Hepatocyte (in vitro differentiated cells): Measurements from ENCODE around the gene HCST.

ENCODE experiments used
- EZH2phosphoT487 ChIP-seq: fragments of 200-600 bp; sonication (generic); IDR thresholded peaks from one replicate; pipeline ENCODE4 v1.6.1; 2018; ENCODE audit warnings: antibody characterized with exemption, mild to moderate bottlenecking, low read depth, moderate library complexity; ENCODE audit not compliant: unreplicated experiment, severe bottlenecking
- TF ChIP-seq, protein P1 (sequence below): fragments of 200-600 bp; sonication (generic); IDR thresholded peaks from 2 replicates; pipeline ENCODE4 v1.5.1; 2016; ENCODE audit warnings: antibody characterized with exemption, mild to moderate bottlenecking; ENCODE audit not compliant: poor library complexity

DNA sequence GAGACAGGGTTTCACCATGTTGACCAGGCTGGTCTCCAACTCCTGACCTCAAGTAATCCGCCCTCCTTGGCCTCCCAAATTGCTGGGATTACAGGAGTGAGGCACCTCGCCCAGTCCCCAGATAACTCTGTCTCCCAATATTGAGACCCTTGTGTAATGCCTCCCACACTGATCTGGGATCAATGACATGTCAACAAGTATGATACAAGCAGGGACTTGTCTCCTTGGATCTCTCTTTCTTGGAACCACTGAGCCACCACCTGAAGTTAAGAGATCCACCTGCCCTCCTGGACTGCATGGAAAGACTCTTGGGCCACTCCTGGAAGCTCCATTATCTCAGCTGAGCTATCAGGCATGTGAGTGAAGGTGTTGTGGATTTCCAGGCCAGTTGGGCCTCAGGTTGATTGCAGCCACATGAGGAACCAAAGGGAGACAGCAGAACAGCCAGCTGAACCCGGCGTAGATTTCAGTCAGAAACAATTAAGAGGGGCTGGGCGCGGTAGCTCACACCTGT is 17.0 kb upstream of the HCST start:
- TF ChIP-seq, protein P1, sequence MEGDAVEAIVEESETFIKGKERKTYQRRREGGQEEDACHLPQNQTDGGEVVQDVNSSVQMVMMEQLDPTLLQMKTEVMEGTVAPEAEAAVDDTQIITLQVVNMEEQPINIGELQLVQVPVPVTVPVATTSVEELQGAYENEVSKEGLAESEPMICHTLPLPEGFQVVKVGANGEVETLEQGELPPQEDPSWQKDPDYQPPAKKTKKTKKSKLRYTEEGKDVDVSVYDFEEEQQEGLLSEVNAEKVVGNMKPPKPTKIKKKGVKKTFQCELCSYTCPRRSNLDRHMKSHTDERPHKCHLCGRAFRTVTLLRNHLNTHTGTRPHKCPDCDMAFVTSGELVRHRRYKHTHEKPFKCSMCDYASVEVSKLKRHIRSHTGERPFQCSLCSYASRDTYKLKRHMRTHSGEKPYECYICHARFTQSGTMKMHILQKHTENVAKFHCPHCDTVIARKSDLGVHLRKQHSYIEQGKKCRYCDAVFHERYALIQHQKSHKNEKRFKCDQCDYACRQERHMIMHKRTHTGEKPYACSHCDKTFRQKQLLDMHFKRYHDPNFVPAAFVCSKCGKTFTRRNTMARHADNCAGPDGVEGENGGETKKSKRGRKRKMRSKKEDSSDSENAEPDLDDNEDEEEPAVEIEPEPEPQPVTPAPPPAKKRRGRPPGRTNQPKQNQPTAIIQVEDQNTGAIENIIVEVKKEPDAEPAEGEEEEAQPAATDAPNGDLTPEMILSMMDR: no peak
- TF ChIP-seq EZH2phosphoT487: no peak
